Gastroesophageal sphincter (tissue), 3 donors: Measurements from ENCODE around the gene PCDH18.
"Not testable (repeated sequence)": the region's sequence is repeated elsewhere in the genome, so short reads cannot be mapped to it uniquely, and the experiment has no call there.

ENCODE experiments used
- CTCF ChIP-seq, 4 experiments: fragments of 200-600 bp in 2 of 4; fragments of 450-650 bp in 2 of 4; sonication (generic) in 1 of 4; IDR thresholded peaks; one replicate each; pipeline ENCODE4 v1.5.1; 2017 to 2019; ENCODE audit warnings: antibody characterized with exemption in 4 of 4, mild to moderate bottlenecking in 2 of 4, moderate library complexity in 2 of 4
- POLR2A ChIP-seq, 2 donors: fragments of 450-650 bp; IDR thresholded peaks; one replicate each; pipeline ENCODE4 v1.6.1; 2017; ENCODE audit warnings: antibody characterized with exemption in 2 of 2, mild to moderate bottlenecking in 2 of 2, moderate library complexity in 1 of 2
- POLR2AphosphoS5 ChIP-seq: sonication (generic); formaldehyde crosslinking; IDR thresholded peaks from one replicate; pipeline ENCODE4 v1.6.1; 2017; ENCODE audit warnings: antibody characterized with exemption

GRCh38 chr4:137517323-137517722 lies 15.0 kb downstream of the PCDH18 start:
- not testable (repeated sequence) for TF ChIP-seq POLR2A (IDR thresholded peaks at IDR 0.05); CTCF (IDR thresholded peaks at IDR 0.05); POLR2AphosphoS5
